ENCODE measurements around the gene SSMEM1. TPM values are rescaled to one million over a fixed set of nuclear protein-coding genes. Genes with fewer than 3 reads are reported as not detected.

The SSMEM1 gene
- total and polyA plus RNA-seq, 4 donors, result not detected

GRCh38 chr7:130210181-130210935 is 2.7 kb downstream of the SSMEM1 start:
- Histone ChIP-seq H3K4me3 (ENCODE audit: low read depth in 1 of 3, low read length in 3 of 3) (no peak overlapping the region), H3K36me3 (ENCODE audit: control insufficient read depth in 4 of 4, insufficient read depth in 3 of 4, low read depth in 1 of 4, low read length in 3 of 4) (no peaks in the 10 kb centered on the region), H3K9me3 (ENCODE audit: control insufficient read depth in 4 of 4, low read length in 3 of 4) (no peaks in the 10 kb centered on the region), H3K9ac (ENCODE audit: low read depth in 1 of 2, low read length in 2 of 2) (no peak overlapping the region), H3K4me1 (ENCODE audit: control insufficient read depth in 4 of 4, insufficient read depth in 4 of 4, low read length in 3 of 4) (no peaks in the 10 kb centered on the region), H3K27me3 (ENCODE audit: control insufficient read depth in 4 of 4, insufficient read depth in 4 of 4, low read length in 3 of 4) (no peaks in the 10 kb centered on the region), H3K27ac (ENCODE audit: low read depth in 1 of 2, low read length in 2 of 2) (no peak overlapping the region)
- 77% methylated on average over 5 of the region's 5 CpGs for WGBS
- TF ChIP-seq YY1 (IDR thresholded peaks at IDR 0.05) (no peak), FOXA2 (IDR thresholded peaks at IDR 0.05) (no peak), SP1 (IDR thresholded peaks at IDR 0.05) (no peak), TAF1 (conservative IDR thresholded peaks at IDR 0.05) (no peak), ZBTB33 (IDR thresholded peaks at IDR 0.05) (no peak), JUND (IDR thresholded peaks at IDR 0.05) (no peak), CTCF (IDR thresholded peaks at IDR 0.05; ENCODE audit: low read depth, low read length, missing input control) (no peak), HNF4A (conservative IDR thresholded peaks at IDR 0.05) (no peak), NR2F2 (IDR thresholded peaks at IDR 0.05) (no peak), HNF4G (IDR thresholded peaks at IDR 0.05) (no peak), EGR1 (IDR thresholded peaks at IDR 0.05; ENCODE audit: low read depth in 2 of 2) (no peak), ATF3 (IDR thresholded peaks at IDR 0.05) (no peak), REST (IDR thresholded peaks at IDR 0.05) (no peak), GABPA (IDR thresholded peaks at IDR 0.05 in 1 of 2, conservative IDR thresholded peaks at IDR 0.05 in 1 of 2) (no peak)
- DNase-seq (ENCODE audit: low spot score), result no peak

- no peaks in the 10 kb centered on the region for H3K9me3 ChIP-seq (ENCODE audit: control insufficient read depth in 4 of 4, low read length in 3 of 4)
- 72% methylated on average over 1 of the region's 1 CpG for WGBS
- no peaks in the 10 kb centered on the region for H3K27me3 ChIP-seq (ENCODE audit: control insufficient read depth in 4 of 4, insufficient read depth in 4 of 4, low read length in 3 of 4)
- H3K9ac ChIP-seq (ENCODE audit: low read depth in 1 of 2, low read length in 2 of 2), result no peak overlapping the region
- no peaks in the 10 kb centered on the region for H3K36me3 ChIP-seq (ENCODE audit: control insufficient read depth in 4 of 4, insufficient read depth in 3 of 4, low read depth in 1 of 4, low read length in 3 of 4)
- H3K27ac ChIP-seq (ENCODE audit: low read depth in 1 of 2, low read length in 2 of 2), result no peak overlapping the region
- H3K4me1 ChIP-seq (ENCODE audit: control insufficient read depth in 4 of 4, insufficient read depth in 4 of 4, low read length in 3 of 4), result no peaks in the 10 kb centered on the region
- no peak for DNase-seq (ENCODE audit: low spot score)
- no peak overlapping the region for H3K4me3 ChIP-seq (ENCODE audit: low read depth in 1 of 3, low read length in 3 of 3)
- TF ChIP-seq JUND (IDR thresholded peaks at IDR 0.05), result no peak
- no peak for TF ChIP-seq YY1 (IDR thresholded peaks at IDR 0.05)
- no peak for TF ChIP-seq NR2F2 (IDR thresholded peaks at IDR 0.05)
- TF ChIP-seq ZBTB33 (IDR thresholded peaks at IDR 0.05), result no peak
- no peak for TF ChIP-seq TAF1 (conservative IDR thresholded peaks at IDR 0.05)
- TF ChIP-seq GABPA (IDR thresholded peaks at IDR 0.05 in 1 of 2, conservative IDR thresholded peaks at IDR 0.05 in 1 of 2), result no peak
- no peak for TF ChIP-seq REST (IDR thresholded peaks at IDR 0.05)
- TF ChIP-seq HNF4G (IDR thresholded peaks at IDR 0.05), result no peak
- no peak for TF ChIP-seq RXRA (IDR thresholded peaks at IDR 0.05)
- TF ChIP-seq EGR1 (IDR thresholded peaks at IDR 0.05; ENCODE audit: low read depth in 2 of 2), result no peak
- TF ChIP-seq FOXA1 (IDR thresholded peaks at IDR 0.05), result no peak
- TF ChIP-seq FOXA2 (IDR thresholded peaks at IDR 0.05), result no peak
- no peak for TF ChIP-seq HNF4A (conservative IDR thresholded peaks at IDR 0.05)
- TF ChIP-seq RAD21 (IDR thresholded peaks at IDR 0.05), result no peak
- TF ChIP-seq SP1 (IDR thresholded peaks at IDR 0.05), result no peak
Observed at GRCh38 chr7:130213828-130214227, 6.2 kb downstream of the SSMEM1 start.
